Measurements from ENCODE around the gene ME1. TPM values are rescaled to one million over a fixed set of nuclear protein-coding genes. Genes with fewer than 3 reads are reported as not detected.
"Not testable (repeated sequence)": the region's sequence is repeated elsewhere in the genome, so short reads cannot be mapped to it uniquely, and the experiment has no call there.

Gene ME1
- total RNA-seq, 1 donor from 2014 or later, result 3.5 TPM

DNA sequence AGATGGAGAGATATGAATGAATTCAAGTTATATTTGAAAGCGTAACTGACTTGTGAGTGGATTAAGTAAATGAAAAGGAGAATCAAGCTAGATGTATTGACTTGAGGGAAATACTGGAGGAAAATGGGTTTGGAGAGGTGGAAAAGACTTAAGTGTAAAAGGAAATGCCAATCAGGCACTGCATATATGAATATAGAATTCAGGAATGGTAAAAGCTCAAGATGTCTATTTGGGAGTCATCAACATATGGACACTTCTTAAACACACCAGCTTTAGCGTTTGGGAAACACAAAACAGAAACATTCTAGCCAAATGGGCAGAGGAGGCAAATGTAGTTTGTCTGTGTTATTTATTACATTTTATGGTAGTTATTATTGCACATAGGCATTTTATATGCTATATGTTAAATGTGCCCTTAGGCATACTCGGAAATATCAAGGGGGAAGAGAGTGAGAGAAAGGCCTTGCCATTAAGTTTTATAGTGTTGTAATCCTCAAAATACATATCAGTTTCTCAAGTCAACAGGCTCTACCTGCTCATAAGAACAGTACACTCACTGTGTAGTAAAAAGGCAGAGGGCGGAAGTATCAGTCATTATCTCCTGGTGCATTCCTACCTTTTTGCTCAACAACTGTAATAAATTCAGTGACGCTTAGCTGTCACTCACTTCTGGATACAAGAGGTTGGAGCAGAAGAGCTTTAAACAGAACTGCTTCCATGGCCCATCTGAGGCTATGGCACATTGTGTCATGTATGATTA lies 33.7 kb upstream of the ME1 start:
- Mint-ChIP-seq H3K36me3 (ENCODE audit: unreplicated experiment) (no peaks in the 10 kb centered on the region), H3K27ac (ENCODE audit: unreplicated experiment) (no peak overlapping the region), H3K9me3 (ENCODE audit: unreplicated experiment) (no peaks in the 10 kb centered on the region), H3K27me3 (ENCODE audit: unreplicated experiment) (peaks cover 4% of the 10 kb centered on the region), H3K4me3 (ENCODE audit: unreplicated experiment) (no peak overlapping the region), H3K4me1 (ENCODE audit: low read depth, unreplicated experiment) (no peaks in the 10 kb centered on the region)
- DNase-seq, result no peak
- TF ChIP-seq, protein P1, sequence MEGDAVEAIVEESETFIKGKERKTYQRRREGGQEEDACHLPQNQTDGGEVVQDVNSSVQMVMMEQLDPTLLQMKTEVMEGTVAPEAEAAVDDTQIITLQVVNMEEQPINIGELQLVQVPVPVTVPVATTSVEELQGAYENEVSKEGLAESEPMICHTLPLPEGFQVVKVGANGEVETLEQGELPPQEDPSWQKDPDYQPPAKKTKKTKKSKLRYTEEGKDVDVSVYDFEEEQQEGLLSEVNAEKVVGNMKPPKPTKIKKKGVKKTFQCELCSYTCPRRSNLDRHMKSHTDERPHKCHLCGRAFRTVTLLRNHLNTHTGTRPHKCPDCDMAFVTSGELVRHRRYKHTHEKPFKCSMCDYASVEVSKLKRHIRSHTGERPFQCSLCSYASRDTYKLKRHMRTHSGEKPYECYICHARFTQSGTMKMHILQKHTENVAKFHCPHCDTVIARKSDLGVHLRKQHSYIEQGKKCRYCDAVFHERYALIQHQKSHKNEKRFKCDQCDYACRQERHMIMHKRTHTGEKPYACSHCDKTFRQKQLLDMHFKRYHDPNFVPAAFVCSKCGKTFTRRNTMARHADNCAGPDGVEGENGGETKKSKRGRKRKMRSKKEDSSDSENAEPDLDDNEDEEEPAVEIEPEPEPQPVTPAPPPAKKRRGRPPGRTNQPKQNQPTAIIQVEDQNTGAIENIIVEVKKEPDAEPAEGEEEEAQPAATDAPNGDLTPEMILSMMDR (IDR thresholded peaks at IDR 0.05; ENCODE audit: partially characterized antibody, unreplicated experiment), result no peak

DNA sequence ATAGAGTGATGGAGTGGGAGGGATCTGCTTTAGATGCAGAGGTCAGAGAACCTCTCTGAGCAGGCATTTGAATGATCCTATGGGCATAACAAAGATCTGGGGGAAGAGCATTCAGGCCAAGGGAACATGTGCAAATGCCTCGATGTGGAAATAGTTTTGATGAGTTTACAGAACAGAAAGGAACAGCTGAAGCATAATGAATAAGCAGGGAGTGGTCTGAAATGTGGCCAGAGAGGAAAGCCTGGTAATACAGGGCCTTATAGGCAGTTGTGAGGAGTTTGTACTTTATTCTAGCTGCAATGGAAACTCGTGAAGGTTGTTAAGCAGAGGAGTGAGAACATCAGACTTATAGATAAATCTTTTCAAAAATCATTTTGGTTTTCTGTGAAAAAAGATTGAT lies 33.0 kb upstream of the ME1 start:
- Mint-ChIP-seq H3K27me3 (ENCODE audit: unreplicated experiment) (peaks cover 4% of the 10 kb centered on the region), H3K27ac (ENCODE audit: unreplicated experiment) (no peak overlapping the region), H3K4me3 (ENCODE audit: unreplicated experiment) (no peak overlapping the region), H3K36me3 (ENCODE audit: unreplicated experiment) (no peaks in the 10 kb centered on the region), H3K4me1 (ENCODE audit: low read depth, unreplicated experiment) (no peaks in the 10 kb centered on the region), H3K9me3 (ENCODE audit: unreplicated experiment) (no peaks in the 10 kb centered on the region)
- TF ChIP-seq, protein P1 (IDR thresholded peaks at IDR 0.05; ENCODE audit: partially characterized antibody, unreplicated experiment), result no peak
- DNase-seq, result no peak

DNA sequence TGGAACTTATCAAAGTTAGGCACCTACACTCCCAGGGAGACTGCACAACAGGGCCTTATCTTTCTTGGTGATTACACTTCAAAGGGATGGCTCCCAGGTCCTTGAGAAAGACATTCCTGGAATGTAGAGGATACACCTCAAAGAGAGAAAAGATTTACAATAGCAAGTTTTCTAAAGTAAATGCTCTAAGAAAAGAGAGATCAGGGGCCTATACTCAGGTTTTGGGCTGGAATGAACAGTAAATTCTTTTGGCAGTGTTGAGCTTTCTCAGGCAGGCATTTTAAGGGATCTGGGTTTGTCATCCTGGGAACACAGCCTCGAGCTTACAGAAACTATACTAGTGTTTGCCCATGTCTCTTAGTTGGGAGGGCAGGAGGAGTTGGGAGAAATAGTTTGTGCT lies 31.7 kb upstream of the ME1 start:
- no peak for DNase-seq
- Mint-ChIP-seq H3K4me1 (ENCODE audit: low read depth, unreplicated experiment) (no peaks in the 10 kb centered on the region), H3K27me3 (ENCODE audit: unreplicated experiment) (peaks cover 4% of the 10 kb centered on the region), H3K27ac (ENCODE audit: unreplicated experiment) (no peak overlapping the region), H3K4me3 (ENCODE audit: unreplicated experiment) (no peak overlapping the region), H3K9me3 (ENCODE audit: unreplicated experiment) (no peaks in the 10 kb centered on the region), H3K36me3 (ENCODE audit: unreplicated experiment) (no peaks in the 10 kb centered on the region)
- TF ChIP-seq, protein P1 (IDR thresholded peaks at IDR 0.05; ENCODE audit: partially characterized antibody, unreplicated experiment), result no peak

DNA sequence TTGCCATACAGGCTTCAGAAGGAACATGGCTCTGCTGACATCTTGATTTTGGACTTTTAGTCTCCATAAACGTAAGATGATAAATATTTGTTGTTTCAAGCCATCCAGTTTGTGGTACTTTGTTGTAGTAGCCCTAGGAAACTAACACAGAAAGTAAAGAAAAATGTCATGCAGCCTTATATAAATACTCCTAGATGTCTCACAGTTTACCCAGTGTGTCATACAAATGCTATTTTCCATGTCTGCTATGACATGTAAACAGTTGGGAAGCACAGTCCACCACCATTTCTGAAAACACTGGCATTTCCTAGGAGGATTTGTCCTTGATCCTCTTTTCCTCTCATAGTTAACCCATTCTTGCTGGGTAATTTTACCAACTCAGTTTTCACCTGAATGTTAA lies 30.6 kb upstream of the ME1 start:
- H3K36me3 Mint-ChIP-seq (ENCODE audit: unreplicated experiment), result no peaks in the 10 kb centered on the region
- H3K27me3 Mint-ChIP-seq (ENCODE audit: unreplicated experiment), result peaks cover 2% of the 10 kb centered on the region
- no peak overlapping the region for H3K4me3 Mint-ChIP-seq (ENCODE audit: unreplicated experiment)
- no peak overlapping the region for H3K27ac Mint-ChIP-seq (ENCODE audit: unreplicated experiment)
- TF ChIP-seq, protein P1 (IDR thresholded peaks at IDR 0.05; ENCODE audit: partially characterized antibody, unreplicated experiment), result no peak
- no peaks in the 10 kb centered on the region for H3K9me3 Mint-ChIP-seq (ENCODE audit: unreplicated experiment)
- H3K4me1 Mint-ChIP-seq (ENCODE audit: low read depth, unreplicated experiment), result no peaks in the 10 kb centered on the region
- no peak for DNase-seq

DNA sequence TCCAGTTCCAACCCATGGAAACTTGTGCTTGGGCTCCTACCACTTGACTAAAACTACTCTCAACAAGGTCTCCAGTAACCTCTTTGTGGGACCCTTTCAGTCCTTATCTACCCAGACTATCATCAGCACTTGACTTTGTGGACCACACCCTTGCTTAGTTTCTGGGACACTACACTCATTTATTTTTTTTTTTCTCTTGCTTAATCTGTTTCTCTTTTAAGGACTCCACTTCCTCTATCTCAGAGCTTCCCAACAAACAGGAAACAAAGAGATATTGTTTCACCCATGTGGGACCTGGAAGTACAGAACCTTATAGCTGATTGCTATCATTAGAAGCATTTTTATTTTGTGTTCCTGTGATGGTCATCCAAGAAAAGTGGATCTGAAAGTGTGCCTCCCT lies 28.8 kb upstream of the ME1 start:
- H3K4me1 Mint-ChIP-seq (ENCODE audit: low read depth, unreplicated experiment), result no peaks in the 10 kb centered on the region
- H3K27ac Mint-ChIP-seq (ENCODE audit: unreplicated experiment), result no peak overlapping the region
- TF ChIP-seq, protein P1 (IDR thresholded peaks at IDR 0.05; ENCODE audit: partially characterized antibody, unreplicated experiment), result no peak
- no peak overlapping the region for H3K4me3 Mint-ChIP-seq (ENCODE audit: unreplicated experiment)
- H3K36me3 Mint-ChIP-seq (ENCODE audit: unreplicated experiment), result no peaks in the 10 kb centered on the region
- DNase-seq, result no peak
- H3K9me3 Mint-ChIP-seq (ENCODE audit: unreplicated experiment), result no peaks in the 10 kb centered on the region
- peaks cover 2% of the 10 kb centered on the region for H3K27me3 Mint-ChIP-seq (ENCODE audit: unreplicated experiment)

DNA sequence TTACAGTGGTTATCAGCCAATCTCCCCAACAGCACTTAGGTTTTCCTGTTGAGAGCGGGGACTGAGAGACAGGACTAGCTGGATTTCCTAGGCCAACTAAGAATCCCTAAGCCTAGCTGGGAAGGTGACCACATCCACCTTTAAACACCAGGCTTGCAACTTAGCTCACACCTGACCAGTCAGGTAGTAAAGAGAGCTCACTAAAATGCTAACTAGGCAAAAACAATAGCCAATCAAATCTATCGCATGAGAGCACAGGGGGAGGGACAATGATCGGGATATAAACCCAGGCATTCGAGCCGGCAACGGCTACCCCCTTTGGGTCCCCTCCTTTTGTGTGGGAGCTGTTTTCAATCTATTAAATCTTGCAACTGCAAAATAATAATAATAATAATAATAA lies 19.2 kb upstream of the ME1 start:
- H3K4me1 Mint-ChIP-seq (ENCODE audit: low read depth, unreplicated experiment); H3K36me3 Mint-ChIP-seq (ENCODE audit: unreplicated experiment); H3K27me3 Mint-ChIP-seq (ENCODE audit: unreplicated experiment); H3K9me3 Mint-ChIP-seq (ENCODE audit: unreplicated experiment); H3K27ac Mint-ChIP-seq (ENCODE audit: unreplicated experiment); DNase-seq; H3K4me3 Mint-ChIP-seq (ENCODE audit: unreplicated experiment): not testable (repeated sequence)

DNA sequence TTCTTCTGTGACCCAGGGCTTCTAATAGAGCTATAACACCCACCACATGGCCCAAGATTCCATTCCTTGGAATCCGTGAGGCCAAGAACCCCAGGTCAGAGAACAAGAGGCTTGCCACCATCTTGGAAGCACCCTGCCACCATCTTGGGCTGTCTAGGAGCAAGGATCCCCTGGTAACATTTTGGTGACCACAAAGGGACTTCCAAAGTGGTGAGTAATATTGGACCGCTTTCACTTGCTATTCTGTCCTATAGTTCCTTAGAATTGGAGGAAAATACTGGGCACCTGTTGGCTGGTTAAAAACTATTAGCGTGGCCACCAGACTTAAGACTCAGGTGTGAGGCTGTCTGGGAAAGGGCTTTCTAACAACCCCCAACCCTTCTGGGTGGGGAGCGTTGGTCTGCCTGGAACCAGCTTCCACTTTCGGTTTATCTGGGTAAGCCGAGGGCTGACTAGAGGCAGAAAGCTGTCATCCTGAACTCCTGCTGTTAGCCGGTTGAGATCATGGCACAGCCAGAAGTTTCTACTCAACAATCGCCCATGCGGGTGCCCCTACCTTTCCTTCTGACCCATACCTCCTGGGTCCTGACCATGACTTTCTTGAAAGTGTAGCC lies 13.3 kb upstream of the ME1 start:
- H3K27ac Mint-ChIP-seq (ENCODE audit: unreplicated experiment); H3K4me1 Mint-ChIP-seq (ENCODE audit: low read depth, unreplicated experiment); H3K9me3 Mint-ChIP-seq (ENCODE audit: unreplicated experiment); H3K4me3 Mint-ChIP-seq (ENCODE audit: unreplicated experiment); DNase-seq; H3K27me3 Mint-ChIP-seq (ENCODE audit: unreplicated experiment); H3K36me3 Mint-ChIP-seq (ENCODE audit: unreplicated experiment): not testable (repeated sequence)
